GM18909 (cell line): ENCODE results near the gene CIROP.

Experiments
- ATAC-seq: cut with Tn5 transposase; IDR thresholded peaks from one replicate; pipeline ENCODE4 v1.9.1; 2021; ENCODE audit warnings: mild to moderate bottlenecking; ENCODE audit not compliant: unreplicated experiment, poor library complexity

The CIROP gene

DNA sequence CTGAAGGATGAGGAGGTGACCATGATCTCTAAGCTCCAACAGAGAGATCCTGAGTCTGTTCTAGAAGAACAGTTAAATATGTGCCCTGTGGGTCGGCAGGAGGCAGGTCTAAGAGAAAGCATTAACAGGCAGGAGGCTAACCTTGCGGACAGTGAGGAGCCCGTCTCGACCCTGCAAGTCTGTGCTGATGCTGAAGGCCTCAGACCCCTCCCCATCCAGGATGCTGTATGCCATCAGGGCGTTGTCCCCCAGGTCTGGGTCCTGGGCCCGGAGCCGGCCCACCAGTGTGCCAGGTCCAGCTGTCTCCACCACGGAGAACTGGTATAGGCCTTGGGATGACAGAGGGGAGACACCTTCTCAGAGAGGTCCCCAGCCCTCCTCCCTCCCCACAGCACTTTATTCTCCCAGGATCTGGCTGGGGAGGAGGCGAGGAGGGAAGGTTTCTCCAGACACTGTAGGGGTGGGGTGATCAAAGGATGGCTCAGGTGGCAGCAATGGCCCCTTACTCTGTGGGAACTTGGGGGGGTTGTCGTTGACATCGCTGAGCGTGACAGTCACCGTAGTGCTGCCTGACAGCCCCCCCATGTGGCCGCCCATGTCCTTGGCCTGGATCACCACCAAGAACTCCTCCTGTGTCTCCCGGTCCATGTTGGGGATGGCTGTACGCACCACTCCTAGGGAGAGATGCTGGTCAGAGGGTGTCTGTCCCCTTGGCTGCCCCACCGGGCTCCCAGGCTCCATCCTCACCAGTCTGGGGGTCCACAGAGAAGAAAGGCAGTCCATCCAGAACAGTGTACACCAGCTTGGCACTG lies 50.6 kb downstream of the CIROP start:
- no peak for ATAC-seq

DNA sequence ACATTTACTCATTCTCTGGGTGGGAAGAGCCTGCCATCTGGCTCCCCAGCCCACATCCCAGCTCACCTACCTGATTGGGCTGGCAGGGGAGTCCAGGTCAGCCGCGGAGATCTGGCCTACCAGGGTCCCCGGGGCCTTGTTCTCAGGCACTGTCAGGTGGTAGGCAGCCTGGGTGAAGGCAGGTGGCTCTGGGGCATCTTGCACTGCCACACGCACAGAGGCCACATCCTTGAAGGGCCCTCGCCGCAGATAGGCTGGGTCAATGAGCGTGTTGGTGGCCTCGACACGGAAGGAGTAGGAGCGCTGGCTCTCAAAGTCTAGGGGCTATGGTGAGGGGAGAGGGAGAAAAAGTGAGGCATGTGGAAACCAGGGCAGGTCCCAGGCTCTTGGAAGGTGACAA lies 51.4 kb downstream of the CIROP start:
- ATAC-seq: no peak

DNA sequence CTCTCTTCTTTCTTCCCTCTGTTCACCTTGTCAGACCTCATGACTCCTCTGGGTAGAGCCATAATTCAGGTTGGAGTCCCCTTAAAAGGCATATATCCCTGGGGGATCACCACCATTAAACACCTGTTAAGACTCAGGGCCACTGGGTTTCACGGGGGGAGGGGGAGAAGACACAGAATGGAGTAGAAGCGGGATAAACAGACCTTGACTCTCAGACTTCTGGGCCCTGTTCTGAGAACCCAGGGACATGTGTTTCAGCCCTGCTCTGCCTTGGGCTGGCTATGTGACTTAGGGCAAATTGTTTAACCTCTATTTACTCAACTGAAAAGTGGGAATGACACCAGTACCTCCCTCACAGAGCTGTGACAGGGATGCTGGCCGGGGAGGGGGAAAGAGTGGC lies 52.1 kb downstream of the CIROP start:
- no peak for ATAC-seq

DNA sequence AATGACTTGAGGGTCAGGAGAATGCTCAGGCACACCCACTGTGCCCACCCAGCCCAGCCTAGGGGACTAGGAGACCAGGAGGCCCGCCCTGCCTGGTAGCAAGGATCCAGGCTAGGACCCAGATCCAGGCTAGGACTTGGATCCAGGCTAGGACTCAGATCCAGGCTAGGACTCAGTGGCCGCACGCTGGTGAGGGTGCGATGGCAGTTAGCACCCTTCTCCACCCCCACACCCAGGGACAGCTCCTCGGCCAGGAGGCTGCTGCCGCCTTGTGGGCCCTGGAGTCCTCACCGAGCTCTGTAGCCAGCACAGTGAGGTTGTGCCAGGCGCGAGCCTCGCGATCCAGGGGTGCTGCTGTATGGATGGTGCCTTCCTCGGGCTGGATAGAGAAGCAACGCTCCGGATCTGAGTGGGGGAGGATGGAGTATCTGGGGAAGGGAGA lies 52.6 kb downstream of the CIROP start:
- no peak for ATAC-seq

- no peak for ATAC-seq
These were observed 53.4 kb downstream of the CIROP start for GRCh38 chr14:23051141-23052057.
